H1 (cell line): ENCODE results near the gene GALNT2. TPM values are rescaled to one million over a fixed set of nuclear protein-coding genes. Genes with fewer than 3 reads are reported as not detected.

Source experiments
- CTCF ChIA-PET: fragments of 300-600 bp; sonication (Branson Sonifier 250); formaldehyde crosslinking; loops from one replicate; lab custom pipeline; 2021; ENCODE audit not compliant: partially characterized antibody; lab: Charles Lee
- POLR2A ChIA-PET: fragments of 300-600 bp; sonication (Branson Sonifier 250); formaldehyde crosslinking; loops from one replicate; lab custom pipeline; 2021; ENCODE audit warnings: inconsistent platforms; ENCODE audit not compliant: partially characterized antibody; lab: Charles Lee
- DNase-seq, 2 experiments: peaks; one replicate each; pipeline versions ENCODE4 v3.0.0 to v3.0.0-alpha.2; 2010 to 2022; ENCODE audit warnings: low spot score in 2 of 2, low read depth in 1 of 2, mixed read lengths in 1 of 2
- FAIRE-seq: peaks from 2 replicates; lab custom pipeline; 2011; peaks lifted over from hg19 to GRCh38; lab: Jason Lieb, UNC
- H2AFZ ChIP-seq: 2 replicates; pipeline ENCODE4 v1.8.1; 2012; ENCODE audit warnings: low read length, inconsistent platforms
- H2AK5ac ChIP-seq: 2 replicates; pipeline ENCODE4 v1.6.1; 2013; ENCODE audit warnings: low read depth, low read length
- H2BK120ac ChIP-seq: replicated peaks from 2 replicates; pipeline ENCODE3; 2013; ENCODE audit warnings: low read depth, low read length, inconsistent platforms
- H2BK12ac ChIP-seq: 2 replicates; pipeline ENCODE4 v1.6.1; 2013; ENCODE audit warnings: low read depth, low read length
- H2BK15ac ChIP-seq: 2 replicates; pipeline ENCODE4 v1.6.1; 2013; ENCODE audit warnings: low read length
- H2BK20ac ChIP-seq: 2 replicates; pipeline ENCODE4 v1.6.1; 2013; ENCODE audit warnings: low read length
- H2BK5ac ChIP-seq: 2 replicates; pipeline ENCODE4 v1.6.1; 2013; ENCODE audit warnings: low read depth, low read length
- H3K14ac ChIP-seq: 2 replicates; pipeline ENCODE4 v1.6.1; 2013; ENCODE audit warnings: inconsistent platforms; ENCODE audit not compliant: insufficient read length
- H3K18ac ChIP-seq: 2 replicates; pipeline ENCODE4 v1.6.1; 2013; ENCODE audit warnings: low read length; ENCODE audit errors: extremely low read depth
- H3K23ac ChIP-seq: 2 replicates; pipeline ENCODE4 v1.6.1; 2013; ENCODE audit warnings: inconsistent platforms; ENCODE audit not compliant: insufficient read length
- H3K23me2 ChIP-seq: 2 replicates; pipeline ENCODE4 v1.6.1; 2013; ENCODE audit warnings: low read depth, low read length
- H3K27ac ChIP-seq: 2 replicates; pipeline ENCODE4 v1.6.1; 2011; ENCODE audit warnings: low read depth, low read length, inconsistent platforms
- H3K27me3 ChIP-seq, 4 experiments: replicated peaks in 1 of 4; 1 replicate in 1 of 4; 2 replicates in 3 of 4; pipeline versions ENCODE4 v1.6.1 to v1.8.1; 2011 to 2013; ENCODE audit warnings: low read length in 3 of 4, mild to moderate bottlenecking in 3 of 4, inconsistent platforms in 2 of 4, mixed read lengths in 2 of 4, moderate library complexity in 1 of 4; ENCODE audit not compliant: control insufficient read depth in 3 of 4, insufficient read depth in 3 of 4; ENCODE audit errors: extremely low read depth in 1 of 4
- H3K36me3 ChIP-seq, 4 experiments: 2 replicates each; pipeline versions ENCODE4 v1.6.1 to v1.8.1; 2011 to 2013; ENCODE audit warnings: mild to moderate bottlenecking in 4 of 4, low read length in 3 of 4, moderate library complexity in 2 of 4, control low read depth in 1 of 4, inconsistent platforms in 1 of 4; ENCODE audit not compliant: insufficient read depth in 4 of 4, control insufficient read depth in 2 of 4
- H3K4ac ChIP-seq: replicated peaks from 2 replicates; pipeline ENCODE3; 2013; ENCODE audit warnings: low read length, low read depth, mixed read lengths, inconsistent platforms; ENCODE audit not compliant: insufficient read length
- H3K4me1 ChIP-seq, 4 experiments: replicated peaks in 1 of 4; 1 replicate in 1 of 4; 2 replicates in 3 of 4; pipeline versions ENCODE4 v1.6.1 to v1.8.1; 2011 to 2013; ENCODE audit warnings: low read length in 3 of 4, inconsistent platforms in 2 of 4, mixed read lengths in 1 of 4; ENCODE audit not compliant: insufficient read depth in 4 of 4, control insufficient read depth in 3 of 4
- H3K4me2 ChIP-seq, 2 experiments: 2 replicates each; pipeline versions ENCODE4 v1.6.1 to v1.8.1; 2011 to 2013; ENCODE audit warnings: low read depth in 2 of 2, low read length in 2 of 2, control low read depth in 1 of 2, inconsistent platforms in 1 of 2, mild to moderate bottlenecking in 1 of 2; ENCODE audit not compliant: insufficient read depth in 1 of 2
- H3K4me3 ChIP-seq, 4 experiments: fragments of 200-600, 300-600 bp in 1 of 4; sonication (generic), shearing (Covaris generic), sonication (Bioruptor Twin) in 1 of 4; 2 replicates each; pipeline versions ENCODE4 v1.5.1 to v1.8.1; 2011 to 2016; ENCODE audit warnings: low read length in 4 of 4, low read depth in 3 of 4, control low read depth in 2 of 4, inconsistent platforms in 2 of 4, mild to moderate bottlenecking in 2 of 4, mixed read lengths in 1 of 4, moderate library complexity in 1 of 4; ENCODE audit not compliant: insufficient read depth in 2 of 4; ENCODE audit errors: extremely low read depth in 1 of 4
- H3K56ac ChIP-seq: replicated peaks from 2 replicates; pipeline ENCODE3; 2013; ENCODE audit warnings: low read depth, mild to moderate bottlenecking, mixed read lengths, low read length, inconsistent platforms; ENCODE audit not compliant: insufficient read length
- H3K79me1 ChIP-seq: 2 replicates; pipeline ENCODE4 v1.6.1; 2013; ENCODE audit warnings: low read depth, low read length, control low read depth
- H3K79me2 ChIP-seq, 2 experiments: 2 replicates each; pipeline versions ENCODE4 v1.6.1 to v1.8.1; 2012 to 2013; ENCODE audit warnings: low read length in 2 of 2, mild to moderate bottlenecking in 2 of 2, inconsistent platforms in 1 of 2; ENCODE audit not compliant: insufficient read depth in 2 of 2, control insufficient read depth in 1 of 2
- H3K9ac ChIP-seq, 4 experiments: replicated peaks in 1 of 4; 1 replicate in 1 of 4; 2 replicates in 3 of 4; pipeline versions ENCODE4 v1.6.1 to v1.8.1; 2011 to 2013; ENCODE audit warnings: low read depth in 3 of 4, low read length in 3 of 4, control low read depth in 2 of 4, mild to moderate bottlenecking in 2 of 4, moderate library complexity in 2 of 4, inconsistent platforms in 1 of 4; ENCODE audit errors: extremely low read depth in 1 of 4
- H3K9me3 ChIP-seq, 2 experiments: 2 replicates each; pipeline versions ENCODE4 v1.6.1 to v1.8.1; 2012 to 2013; ENCODE audit warnings: mild to moderate bottlenecking in 2 of 2, moderate library complexity in 2 of 2, control low read depth in 1 of 2, inconsistent platforms in 1 of 2, low read depth in 1 of 2, low read length in 1 of 2, mixed read lengths in 1 of 2; ENCODE audit not compliant: insufficient read depth in 2 of 2
- H4K20me1 ChIP-seq, 2 experiments: replicated peaks in 1 of 2; 2 replicates each; pipeline versions ENCODE3 to v1.8.1; 2011 to 2013; ENCODE audit warnings: inconsistent platforms in 2 of 2, low read length in 2 of 2, mild to moderate bottlenecking in 1 of 2; ENCODE audit not compliant: insufficient read depth in 2 of 2, control insufficient read depth in 1 of 2
- H4K5ac ChIP-seq: 2 replicates; pipeline ENCODE4 v1.6.1; 2013; ENCODE audit warnings: low read length, low read depth, mixed read lengths, inconsistent platforms; ENCODE audit not compliant: insufficient read length
- H4K8ac ChIP-seq: 2 replicates; pipeline ENCODE4 v1.8.0; 2013; ENCODE audit warnings: mild to moderate bottlenecking, moderate library complexity, low read length, inconsistent platforms; ENCODE audit not compliant: insufficient read depth; ENCODE audit errors: extremely low read depth
- H4K91ac ChIP-seq: replicated peaks from 2 replicates; pipeline ENCODE3; 2013; ENCODE audit warnings: low read length, mixed read lengths, inconsistent platforms; ENCODE audit not compliant: insufficient read length
- JUND ChIP-seq: IDR thresholded peaks from 2 replicates; pipeline ENCODE4 v1.6.1; 2011; ENCODE audit warnings: mild to moderate bottlenecking, improper control_type of control experiment, low read length
- RXRA ChIP-seq: IDR thresholded peaks from 2 replicates; pipeline ENCODE4 v1.6.1; 2011; ENCODE audit warnings: low read depth, mild to moderate bottlenecking, low read length, moderate library complexity; ENCODE audit not compliant: insufficient read depth
- SAP30 ChIP-seq: fragments of 300-600 bp; sonication (generic); IDR thresholded peaks from 2 replicates; pipeline ENCODE4 v1.7.1; 2012; ENCODE audit warnings: low read length, moderate library complexity, mild to moderate bottlenecking, inconsistent platforms; ENCODE audit not compliant: insufficient read depth, insufficient replicate concordance
- SP4 ChIP-seq: IDR thresholded peaks from 2 replicates; pipeline ENCODE4 v1.6.1; 2012; ENCODE audit warnings: low read length, inconsistent platforms
- USF2 ChIP-seq: IDR thresholded peaks from 2 replicates; pipeline ENCODE4 v1.6.1; 2011; ENCODE audit warnings: low read length, improper control_type of control experiment
- WGBS, 2 experiments: shearing (Covaris generic) in 1 of 2; methylation state at CpG; one replicate each; pipeline versions ENCODE4 v1.1.6 to v1.1.7; 2013 to 2015; ENCODE audit warnings: low lambda C conversion rate in 2 of 2, mixed read lengths in 2 of 2, inconsistent platforms in 1 of 2, low coverage in 1 of 2, missing lambda C conversion rate in 1 of 2; ENCODE audit not compliant: insufficient replicate concordance in 2 of 2, insufficient coverage in 1 of 2, insufficient read length in 1 of 2; ENCODE audit errors: extremely low coverage in 1 of 2, missing lambda C conversion rate in 1 of 2; 5-methylcytosine and 5-hydroxymethylcytosine counted together
- polyA plus RNA-seq, 7 experiments: library from polyadenylated mRNA; depleted of rRNA in 3 of 7; stranded (reverse) in 5 of 7; unstranded in 2 of 7; fragments of >200 nt in 5 of 7; fragments of 200-250 nt in 2 of 7; gene quantifications; 1 replicate in 5 of 7; 2 replicates in 1 of 7; 4 replicates in 1 of 7; pipeline versions ENCODE4 v1.2.1 to v1.2.3, GENCODE V29; 2011 to 2013; ENCODE audit warnings: missing spikeins in 2 of 7, mixed read lengths in 2 of 7
- total RNA-seq: library from RNA; stranded (reverse); fragmentation: NEBNext Ultra II Directional; extraction: Animal tissue kit (Norgen Biotek cat#: 25700); gene quantifications from 2 replicates; pipeline ENCODE4 v1.2.1, GENCODE V29; 2021

GALNT2 gene
- total and polyA plus RNA-seq, 2 of the 8 experiments (the other 6 are each of a cell fraction or from before 2014, with no cell fraction given): 34.5 to 75.3 TPM

- CTCF ChIA-PET: interaction anchor here (1.4 kb wide), 1 partner anchor 61 kb away, joined by 3 read pairs; no protein-coding TSS in a partner anchor
- WGBS, 2 experiments: 86% methylated on average over 7 of the region's 7 CpGs; no CpG with 5 or more reads in 1 of the 2 experiments
- FAIRE-seq (no peak), DNase-seq (no peak)
- H3K79me2 ChIP-seq: no peaks in the 10 kb centered on the region
- H4K8ac ChIP-seq: no peak overlapping the region
- H3K23me2 ChIP-seq: no peaks in the 10 kb centered on the region
- H3K4me2 ChIP-seq: no peak overlapping the region
- H3K27ac ChIP-seq: no peak overlapping the region
- H3K18ac ChIP-seq: no peak overlapping the region
- no peaks in the 10 kb centered on the region for H3K27me3 ChIP-seq
- no peak overlapping the region for H2AK5ac ChIP-seq
- no peak overlapping the region for H4K91ac ChIP-seq
- no peak overlapping the region for H2BK20ac ChIP-seq
- H3K36me3 ChIP-seq: no peaks in the 10 kb centered on the region
- no peak overlapping the region for H2BK12ac ChIP-seq
- no peak overlapping the region for H3K4ac ChIP-seq
- H3K9ac ChIP-seq: no peak overlapping the region
- H4K20me1 ChIP-seq: no peaks in the 10 kb centered on the region
- no peak overlapping the region for H2BK120ac ChIP-seq
- POLR2A ChIA-PET: no interaction called here
- H3K9me3 ChIP-seq: no peaks in the 10 kb centered on the region
- no peak overlapping the region for H2AFZ ChIP-seq
- no peaks in the 10 kb centered on the region for H3K79me1 ChIP-seq
- no peak overlapping the region for H3K4me3 ChIP-seq
- H2BK15ac ChIP-seq: no peak overlapping the region
- no peak overlapping the region for H4K5ac ChIP-seq
- H2BK5ac ChIP-seq: no peak overlapping the region
- peaks cover 0 to 9% (median 6%) of the 10 kb centered on the region in 4 experiments; a peak in 5 of 7 replicates for H3K4me1 ChIP-seq
- H3K14ac ChIP-seq: no peak overlapping the region
- no peak overlapping the region for H3K56ac ChIP-seq
- H3K23ac ChIP-seq: no peak overlapping the region
- TF ChIP-seq USF2 (no peak), SP4 (no peak), JUND (no peak), RXRA (no peak), SAP30 (no peak)
- TF ChIP-seq, all 59 proteins: peak for 0
These were observed 15.9 kb upstream of the GALNT2 start for GRCh38 chr1:230050973-230051735.
